Hypothalamus (tissue), 51 donors: ENCODE measurements around the gene TRIM47.
A peak's percentile ranks its signal among the peaks of the same experiment; 100 is the strongest.
"Not testable (repeated sequence)": the region's sequence is repeated elsewhere in the genome, so short reads cannot be mapped to it uniquely, and the experiment has no call there.

Experiments used
- DNase-seq, 51 donors: peaks; one replicate each; lab custom pipeline; 2025; lab: John Stamatoyannopoulos, UW

The TRIM47 gene

GRCh38 chr17:75892556-75893224, 14.3 kb upstream of the TRIM47 start:
- DNase-seq, result peak in 22 of 51 donors; percentile 18 to 81 (median 50)

- DNase-seq, result no peak
Measured at GRCh38 chr17:75891605-75892555, 13.5 kb upstream of the TRIM47 start.

- no peak for DNase-seq
Measured at GRCh38 chr17:75891022-75891604, 12.7 kb upstream of the TRIM47 start.

GRCh38 chr17:75889454-75889853, 11.1 kb upstream of the TRIM47 start:
- no peak for DNase-seq

GRCh38 chr17:75888484-75888883, 10.1 kb upstream of the TRIM47 start:
- no peak for DNase-seq

GRCh38 chr17:75885860-75886259, 7.5 kb upstream of the TRIM47 start:
- DNase-seq, result not testable (repeated sequence)

- no peak for DNase-seq
Measured at GRCh38 chr17:75885431-75885830, 7.0 kb upstream of the TRIM47 start.

- no peak for DNase-seq
Measured at GRCh38 chr17:75881678-75882454, 3.5 kb upstream of the TRIM47 start.

GRCh38 chr17:75880266-75880665, 1.9 kb upstream of the TRIM47 start:
- DNase-seq, result no peak

- DNase-seq, result peak in 27 of 51 donors; percentile 19 to 74 (median 56)
Measured at GRCh38 chr17:75877752-75878173, 618 bp downstream of the TRIM47 start.

- DNase-seq, result peak in 47 of 51 donors; percentile 38 to 93 (median 79)
Measured at GRCh38 chr17:75876938-75877751, 1.2 kb downstream of the TRIM47 start.

- peak in 3 of 51 donors; percentile 31 to 62 (median 48) for DNase-seq
Measured at GRCh38 chr17:75876190-75876937, 2.0 kb downstream of the TRIM47 start.

- peak in 11 of 51 donors; percentile 32 to 75 (median 59) for DNase-seq
Measured at GRCh38 chr17:75875940-75876189, 2.5 kb downstream of the TRIM47 start.

GRCh38 chr17:75875182-75875939, 3.0 kb downstream of the TRIM47 start:
- peak in 17 of 51 donors; percentile 27 to 83 (median 48) for DNase-seq

- DNase-seq, result no peak
Measured at GRCh38 chr17:75874323-75875181, 3.8 kb downstream of the TRIM47 start.

- DNase-seq, result no peak
Measured at GRCh38 chr17:75873587-75874322, 4.6 kb downstream of the TRIM47 start.
